GM12878 (cell line): Measurements from ENCODE around the gene ZNF451. TPM values are rescaled to one million over a fixed set of nuclear protein-coding genes. Genes with fewer than 3 reads are reported as not detected.

Experiments used
- CEBPB ChIP-seq, 2 experiments: fragments of 150-350 bp in 1 of 2; IDR thresholded peaks; 2 replicates each; pipeline ENCODE4 v1.6.1; 2012 to 2014; ENCODE audit warnings: low read depth in 2 of 2, low read length in 2 of 2, borderline replicate concordance in 1 of 2, inconsistent platforms in 1 of 2
- MXI1 ChIP-seq: fragments of 150-350 bp; IDR thresholded peaks from 2 replicates; pipeline ENCODE4 v1.6.1; 2011; ENCODE audit warnings: low read depth, mild to moderate bottlenecking, inconsistent platforms, low read length, improper control_type of control experiment
- NFIC ChIP-seq: IDR thresholded peaks from 2 replicates; pipeline ENCODE4 v1.6.1; 2012; ENCODE audit warnings: low read depth, mild to moderate bottlenecking, inconsistent platforms, low read length, moderate library complexity
- NR2C2 ChIP-seq: IDR thresholded peaks from 2 replicates; pipeline ENCODE4 v1.6.1; 2011; ENCODE audit warnings: borderline replicate concordance, low read depth; ENCODE audit not compliant: control insufficient read depth, insufficient read length
- PAX5 ChIP-seq: IDR thresholded peaks from 2 replicates; pipeline ENCODE4 v1.6.1; 2011; ENCODE audit warnings: low read depth, low read length, borderline replicate concordance
- SMARCA5 ChIP-seq: fragments of 450-650 bp; IDR thresholded peaks from 2 replicates; pipeline ENCODE4 v1.6.1; 2017; ENCODE audit warnings: mild to moderate bottlenecking
- SP1 ChIP-seq: IDR thresholded peaks from one replicate; pipeline ENCODE4 v1.6.1; 2011; ENCODE audit warnings: low read depth, low read length
- STAT3 ChIP-seq: IDR thresholded peaks from 2 replicates; pipeline ENCODE4 v1.6.1; 2011; ENCODE audit warnings: low read depth, low read length, improper control_type of control experiment
- SUZ12 ChIP-seq: fragments of 200-600 bp; sonication (generic); IDR thresholded peaks from one replicate; pipeline ENCODE4 v1.6.1; 2018; ENCODE audit warnings: antibody characterized with exemption, mild to moderate bottlenecking; ENCODE audit not compliant: unreplicated experiment
- TBL1XR1 ChIP-seq: IDR thresholded peaks from 2 replicates; pipeline ENCODE4 v1.6.1; 2012; ENCODE audit warnings: low read depth, low read length, improper control_type of control experiment
- polyA plus RNA-seq, 11 experiments: library from polyadenylated mRNA; depleted of rRNA in 4 of 11; unstranded in 6 of 11; stranded (reverse) in 5 of 11; fragments of >200 nt; fragmentation: Nextera tagmentation in 4 of 11; fragmentation: Illumina TruSeq in 1 of 11; extraction: Ambion mirVana in 4 of 11; extraction: Trizol in 1 of 11; gene quantifications; 1 replicate in 1 of 11; 2 replicates in 10 of 11; pipeline versions ENCODE4 v1.2.1 to v1.2.3, GENCODE V29; 2011 to 2016; ENCODE audit warnings: inconsistent platforms in 2 of 11, missing spikeins in 2 of 11, low read depth in 1 of 11
- total RNA-seq, 4 experiments: library from RNA; depleted of rRNA in 3 of 4; stranded (reverse); fragments of >200 nt in 3 of 4; fragmentation: Illumina TruSeq in 1 of 4; extraction: Trizol in 1 of 4; gene quantifications; 2 replicates each; pipeline versions ENCODE4 v1.2.1 to v1.2.3, GENCODE V29; 2013 to 2021
- TF ChIP-seq, protein P1 (sequence below): IDR thresholded peaks from 2 replicates; pipeline ENCODE4 v1.6.1; 2012; ENCODE audit warnings: mild to moderate bottlenecking, low read depth, low read length
- TF ChIP-seq, protein P2 (sequence below): fragments of 450-650 bp; conservative IDR thresholded peaks from 2 replicates; pipeline ENCODE4 v1.6.1; 2017; ENCODE audit warnings: mild to moderate bottlenecking, moderate library complexity

The ZNF451 gene
- total and polyA plus RNA-seq, 10 of the 15 experiments (the other 5 are each of a cell fraction or from before 2014, with no cell fraction given): 6.5 to 44.4 (median 23.8) TPM

DNA sequence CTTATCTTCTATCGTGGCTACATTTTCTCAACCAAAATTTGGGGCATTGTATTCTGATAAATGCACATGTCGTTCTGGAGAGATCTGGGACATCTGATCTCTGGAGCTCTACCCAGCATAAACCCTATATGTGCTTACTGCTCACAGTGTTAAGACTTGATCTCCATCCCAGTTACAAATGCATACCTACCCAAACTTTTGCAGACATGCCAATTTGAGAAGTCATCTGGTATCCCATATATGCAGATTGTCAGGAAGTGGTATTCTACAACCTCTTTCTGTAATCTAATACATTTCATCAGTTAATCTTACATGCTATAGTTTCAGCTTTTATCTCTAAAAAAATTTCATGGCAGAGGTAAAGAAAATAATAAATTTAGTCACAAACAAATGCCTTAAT is 93.3 kb downstream of the ZNF451 start (continued):
- TF ChIP-seq, protein P1, sequence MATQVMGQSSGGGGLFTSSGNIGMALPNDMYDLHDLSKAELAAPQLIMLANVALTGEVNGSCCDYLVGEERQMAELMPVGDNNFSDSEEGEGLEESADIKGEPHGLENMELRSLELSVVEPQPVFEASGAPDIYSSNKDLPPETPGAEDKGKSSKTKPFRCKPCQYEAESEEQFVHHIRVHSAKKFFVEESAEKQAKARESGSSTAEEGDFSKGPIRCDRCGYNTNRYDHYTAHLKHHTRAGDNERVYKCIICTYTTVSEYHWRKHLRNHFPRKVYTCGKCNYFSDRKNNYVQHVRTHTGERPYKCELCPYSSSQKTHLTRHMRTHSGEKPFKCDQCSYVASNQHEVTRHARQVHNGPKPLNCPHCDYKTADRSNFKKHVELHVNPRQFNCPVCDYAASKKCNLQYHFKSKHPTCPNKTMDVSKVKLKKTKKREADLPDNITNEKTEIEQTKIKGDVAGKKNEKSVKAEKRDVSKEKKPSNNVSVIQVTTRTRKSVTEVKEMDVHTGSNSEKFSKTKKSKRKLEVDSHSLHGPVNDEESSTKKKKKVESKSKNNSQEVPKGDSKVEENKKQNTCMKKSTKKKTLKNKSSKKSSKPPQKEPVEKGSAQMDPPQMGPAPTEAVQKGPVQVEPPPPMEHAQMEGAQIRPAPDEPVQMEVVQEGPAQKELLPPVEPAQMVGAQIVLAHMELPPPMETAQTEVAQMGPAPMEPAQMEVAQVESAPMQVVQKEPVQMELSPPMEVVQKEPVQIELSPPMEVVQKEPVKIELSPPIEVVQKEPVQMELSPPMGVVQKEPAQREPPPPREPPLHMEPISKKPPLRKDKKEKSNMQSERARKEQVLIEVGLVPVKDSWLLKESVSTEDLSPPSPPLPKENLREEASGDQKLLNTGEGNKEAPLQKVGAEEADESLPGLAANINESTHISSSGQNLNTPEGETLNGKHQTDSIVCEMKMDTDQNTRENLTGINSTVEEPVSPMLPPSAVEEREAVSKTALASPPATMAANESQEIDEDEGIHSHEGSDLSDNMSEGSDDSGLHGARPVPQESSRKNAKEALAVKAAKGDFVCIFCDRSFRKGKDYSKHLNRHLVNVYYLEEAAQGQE: no peak
- TF ChIP-seq MXI1: no peak
- TF ChIP-seq, protein P2, sequence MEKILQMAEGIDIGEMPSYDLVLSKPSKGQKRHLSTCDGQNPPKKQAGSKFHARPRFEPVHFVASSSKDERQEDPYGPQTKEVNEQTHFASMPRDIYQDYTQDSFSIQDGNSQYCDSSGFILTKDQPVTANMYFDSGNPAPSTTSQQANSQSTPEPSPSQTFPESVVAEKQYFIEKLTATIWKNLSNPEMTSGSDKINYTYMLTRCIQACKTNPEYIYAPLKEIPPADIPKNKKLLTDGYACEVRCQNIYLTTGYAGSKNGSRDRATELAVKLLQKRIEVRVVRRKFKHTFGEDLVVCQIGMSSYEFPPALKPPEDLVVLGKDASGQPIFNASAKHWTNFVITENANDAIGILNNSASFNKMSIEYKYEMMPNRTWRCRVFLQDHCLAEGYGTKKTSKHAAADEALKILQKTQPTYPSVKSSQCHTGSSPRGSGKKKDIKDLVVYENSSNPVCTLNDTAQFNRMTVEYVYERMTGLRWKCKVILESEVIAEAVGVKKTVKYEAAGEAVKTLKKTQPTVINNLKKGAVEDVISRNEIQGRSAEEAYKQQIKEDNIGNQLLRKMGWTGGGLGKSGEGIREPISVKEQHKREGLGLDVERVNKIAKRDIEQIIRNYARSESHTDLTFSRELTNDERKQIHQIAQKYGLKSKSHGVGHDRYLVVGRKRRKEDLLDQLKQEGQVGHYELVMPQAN: no peak
- TF ChIP-seq SMARCA5: no peak
- TF ChIP-seq SP1: no peak
- TF ChIP-seq TBL1XR1: no peak
- TF ChIP-seq NR2C2: no peak
- TF ChIP-seq STAT3: no peak
- TF ChIP-seq SUZ12: no peak
- TF ChIP-seq PAX5: no peak
- no peak for TF ChIP-seq CEBPB (IDR thresholded peaks at IDR 0.05; ENCODE audit: borderline replicate concordance in 1 of 2, low read depth in 2 of 2, low read length in 2 of 2)
- TF ChIP-seq NFIC: no peak
